ENCODE results near the gene TMEM201. TPM values are rescaled to one million over a fixed set of nuclear protein-coding genes. Genes with fewer than 3 reads are reported as not detected.

The TMEM201 gene
- total RNA-seq, 1 donor from 2014 or later, result 14.4 TPM

DNA sequence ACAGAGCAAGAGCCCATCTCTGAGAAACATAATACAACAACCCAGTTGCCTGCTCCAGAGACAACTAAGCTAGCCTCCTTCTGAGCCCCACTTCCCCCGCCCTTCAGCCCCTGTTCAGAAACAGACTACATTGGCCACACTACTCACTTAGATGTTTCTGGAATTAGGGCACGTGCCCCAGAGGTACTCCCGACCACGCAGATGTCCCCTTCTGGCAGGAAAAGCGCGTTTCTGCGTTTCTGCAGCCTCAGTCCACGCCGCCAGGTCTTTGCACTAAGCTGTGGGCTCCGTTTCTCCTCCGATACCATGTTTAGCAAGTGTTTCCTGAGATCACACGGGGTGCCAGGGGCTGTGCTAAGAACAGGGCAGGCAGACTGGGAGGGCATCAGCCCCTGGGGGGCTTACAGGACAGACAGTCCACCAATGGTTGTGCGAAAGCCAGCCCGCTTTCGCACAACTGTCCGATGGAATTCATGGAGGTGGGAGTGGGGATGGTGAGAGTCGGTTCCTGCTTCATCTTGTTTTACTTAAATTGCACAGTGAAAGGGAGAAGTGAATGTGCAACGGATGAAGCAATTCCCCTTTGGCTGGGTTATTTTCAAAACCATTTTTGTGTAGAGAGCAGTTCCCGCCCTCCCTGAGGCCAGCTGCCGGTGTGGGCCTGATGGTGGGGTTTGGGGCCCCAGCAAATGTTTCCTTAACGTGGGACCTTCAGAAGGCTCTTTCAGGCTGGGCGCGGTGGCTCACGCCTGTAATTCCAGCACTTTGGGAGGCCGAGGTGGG lies 65.5 kb downstream of the TMEM201 start:
- no peak for DNase-seq

DNA sequence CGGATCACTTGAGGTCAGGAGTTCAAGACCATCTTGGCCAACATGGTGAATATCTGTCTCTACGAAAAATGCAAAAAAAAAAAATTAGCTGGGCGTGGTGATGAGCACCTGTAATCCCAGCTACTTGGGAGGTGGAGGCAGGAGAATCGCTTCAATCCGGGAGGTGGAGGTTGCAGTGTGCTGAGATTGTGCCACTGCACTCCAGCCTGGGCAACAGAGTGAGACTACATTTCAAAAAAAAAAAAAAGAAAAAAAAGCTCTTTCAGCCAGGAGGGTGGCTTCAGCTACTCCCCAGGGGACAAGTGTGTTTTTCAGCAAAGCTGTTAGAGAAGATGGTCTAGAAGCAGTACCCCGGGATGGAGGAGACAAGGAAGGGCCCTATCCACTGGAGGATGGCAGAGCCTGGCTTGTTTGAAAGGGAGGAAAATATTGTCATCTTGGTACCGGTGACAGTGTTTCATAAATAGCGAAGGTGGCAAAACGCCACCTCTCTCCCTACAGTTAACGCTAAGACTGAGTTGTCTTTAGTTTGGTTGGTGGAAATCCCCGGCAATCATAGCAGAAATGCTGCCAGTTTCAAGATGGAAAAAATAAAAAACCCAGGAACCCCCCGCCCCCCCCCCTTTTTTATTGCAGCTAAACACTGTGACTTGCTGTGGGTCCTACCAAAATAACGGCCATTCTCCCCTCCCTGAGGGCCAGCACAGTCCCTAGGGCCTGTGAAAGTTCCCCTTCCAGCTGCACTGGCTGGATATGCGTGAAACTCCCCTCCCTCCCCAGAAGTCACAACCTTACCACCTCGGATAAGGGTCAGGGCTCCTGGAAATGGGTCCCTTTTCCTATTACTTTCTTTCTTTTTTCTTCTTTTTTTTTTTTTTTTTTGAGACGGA lies 66.4 kb downstream of the TMEM201 start:
- no peak for DNase-seq

DNA sequence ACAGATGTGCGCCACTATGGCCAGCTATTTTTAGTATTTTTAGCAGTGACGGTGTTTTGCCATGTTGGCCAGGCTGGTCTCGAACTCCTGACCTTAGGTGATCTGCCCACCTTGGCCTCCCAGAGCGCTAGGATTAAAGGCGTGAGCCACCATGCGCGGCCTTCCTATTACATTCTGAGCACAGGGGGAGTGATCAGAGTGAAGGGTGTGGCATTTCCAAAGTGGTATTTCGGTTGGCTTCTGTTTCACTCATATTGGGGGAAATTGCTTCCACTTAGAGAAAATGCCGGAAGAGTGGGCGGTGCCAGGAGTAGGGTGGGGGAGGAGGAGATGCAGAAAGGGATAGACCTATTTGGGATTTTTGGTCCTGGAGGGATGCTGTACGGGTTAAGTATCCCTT lies 67.1 kb downstream of the TMEM201 start:
- DNase-seq, result no peak

DNA sequence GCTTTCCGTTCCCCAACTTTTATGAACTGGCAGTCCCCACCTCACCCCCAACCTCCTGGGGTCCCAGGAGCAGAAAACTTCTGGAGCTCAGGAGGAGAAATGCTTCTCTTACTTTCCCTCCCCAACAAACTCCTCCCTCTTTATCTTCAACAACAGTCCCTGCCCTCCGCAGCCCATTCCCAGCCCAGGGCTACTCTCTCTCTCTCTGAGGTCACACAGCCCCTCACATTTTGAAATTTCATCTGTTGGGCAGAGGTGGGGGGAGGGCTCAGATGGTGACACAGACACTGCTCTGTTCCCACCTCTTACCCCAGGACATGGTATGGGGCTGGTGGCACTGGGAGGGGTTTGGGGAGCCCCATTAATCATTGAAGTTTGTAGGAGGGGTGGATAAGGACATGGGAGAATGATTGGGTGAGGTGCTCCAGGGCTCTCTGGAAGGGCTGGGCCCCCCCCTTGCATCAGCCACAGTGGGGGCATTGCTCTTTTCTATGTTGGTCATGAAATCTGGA lies 68.9 kb downstream of the TMEM201 start:
- no peak for DNase-seq

DNA sequence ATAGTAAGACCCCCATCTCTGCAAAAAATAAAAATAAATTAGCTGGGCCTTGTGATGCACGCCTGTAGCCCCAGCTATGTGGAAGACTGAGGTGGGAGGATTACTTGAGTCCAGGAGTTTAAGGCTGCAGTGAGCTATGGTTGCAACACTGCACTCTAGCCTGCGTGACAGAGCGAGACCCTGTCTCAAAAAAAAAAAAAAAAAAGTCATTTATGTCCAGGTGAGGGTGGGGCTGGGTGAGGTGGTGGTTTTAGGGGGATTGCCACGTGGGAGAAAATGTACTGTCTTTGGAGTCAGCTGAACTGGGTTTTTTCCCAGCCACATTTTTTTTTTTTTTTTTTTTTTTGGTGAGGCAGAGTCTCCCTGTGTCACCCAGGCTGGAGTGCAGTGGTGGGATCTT lies 69.5 kb downstream of the TMEM201 start:
- DNase-seq, result no peak

DNA sequence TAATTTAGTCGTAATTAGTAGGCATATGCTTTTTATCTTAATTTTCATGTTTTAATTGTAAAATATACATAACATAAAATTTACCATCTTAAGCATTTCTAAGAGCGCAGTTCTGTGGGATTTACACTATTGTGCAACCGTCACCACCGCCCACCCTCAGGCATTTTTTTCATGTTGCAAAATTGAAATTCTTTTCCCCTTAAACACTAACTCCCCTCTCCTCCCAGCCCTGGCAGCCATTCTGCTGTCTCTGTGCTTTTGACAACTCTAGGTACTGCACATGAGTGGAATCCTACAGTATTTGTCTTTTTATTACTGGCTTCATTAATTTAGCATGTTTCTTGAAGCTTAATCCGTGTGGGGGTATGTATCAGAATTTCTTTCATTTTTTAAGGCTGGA lies 70.6 kb downstream of the TMEM201 start:
- no peak for DNase-seq

DNA sequence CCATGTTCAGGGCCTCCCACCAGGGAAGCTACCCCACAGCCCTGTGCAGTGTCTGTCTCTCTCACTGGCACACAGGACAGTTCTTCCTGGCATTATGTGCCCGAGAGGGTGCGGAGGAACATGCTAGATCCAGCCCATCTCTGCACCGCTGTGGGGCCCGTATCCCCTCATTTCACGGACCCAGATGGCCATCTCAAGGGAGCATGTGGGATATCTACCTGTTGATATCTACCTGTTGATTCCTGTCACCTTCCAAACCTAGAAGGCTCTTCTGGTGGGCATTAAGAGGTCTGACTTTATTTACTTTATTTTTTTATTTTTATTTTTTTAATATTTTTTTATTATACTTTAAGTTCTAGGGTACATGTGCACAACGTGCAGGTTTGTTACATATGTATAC lies 74.5 kb downstream of the TMEM201 start:
- DNase-seq, result no peak

Other genes with a start within 250 kb of the TMEM201 start
- gene SLC25A33, start 49.4 kb upstream of the TMEM201 start, total RNA-seq, result 2.1 TPM
- 3.1 TPM for gene PIK3CD, start 62.8 kb downstream of the TMEM201 start, total RNA-seq
- 110 TPM for gene CLSTN1, start 235.1 kb downstream of the TMEM201 start, total RNA-seq

Data from tongue (tissue), 2 donors.